GM12874 (cell line): ENCODE data around the gene EPG5.
A peak's percentile ranks its signal among the peaks of the same experiment; 100 is the strongest.

Source experiments
- TF ChIP-seq, protein P1 (sequence below): IDR thresholded peaks from 2 replicates; pipeline ENCODE4 v1.5.1; 2011; ENCODE audit warnings: low read depth, mild to moderate bottlenecking, control low read depth, low read length, moderate library complexity; ENCODE audit not compliant: insufficient read depth

The EPG5 gene

GRCh38 chr18:45841765-45842442 is 125.2 kb downstream of the EPG5 start:
- TF ChIP-seq, protein P1, sequence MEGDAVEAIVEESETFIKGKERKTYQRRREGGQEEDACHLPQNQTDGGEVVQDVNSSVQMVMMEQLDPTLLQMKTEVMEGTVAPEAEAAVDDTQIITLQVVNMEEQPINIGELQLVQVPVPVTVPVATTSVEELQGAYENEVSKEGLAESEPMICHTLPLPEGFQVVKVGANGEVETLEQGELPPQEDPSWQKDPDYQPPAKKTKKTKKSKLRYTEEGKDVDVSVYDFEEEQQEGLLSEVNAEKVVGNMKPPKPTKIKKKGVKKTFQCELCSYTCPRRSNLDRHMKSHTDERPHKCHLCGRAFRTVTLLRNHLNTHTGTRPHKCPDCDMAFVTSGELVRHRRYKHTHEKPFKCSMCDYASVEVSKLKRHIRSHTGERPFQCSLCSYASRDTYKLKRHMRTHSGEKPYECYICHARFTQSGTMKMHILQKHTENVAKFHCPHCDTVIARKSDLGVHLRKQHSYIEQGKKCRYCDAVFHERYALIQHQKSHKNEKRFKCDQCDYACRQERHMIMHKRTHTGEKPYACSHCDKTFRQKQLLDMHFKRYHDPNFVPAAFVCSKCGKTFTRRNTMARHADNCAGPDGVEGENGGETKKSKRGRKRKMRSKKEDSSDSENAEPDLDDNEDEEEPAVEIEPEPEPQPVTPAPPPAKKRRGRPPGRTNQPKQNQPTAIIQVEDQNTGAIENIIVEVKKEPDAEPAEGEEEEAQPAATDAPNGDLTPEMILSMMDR, result no peak

DNA sequence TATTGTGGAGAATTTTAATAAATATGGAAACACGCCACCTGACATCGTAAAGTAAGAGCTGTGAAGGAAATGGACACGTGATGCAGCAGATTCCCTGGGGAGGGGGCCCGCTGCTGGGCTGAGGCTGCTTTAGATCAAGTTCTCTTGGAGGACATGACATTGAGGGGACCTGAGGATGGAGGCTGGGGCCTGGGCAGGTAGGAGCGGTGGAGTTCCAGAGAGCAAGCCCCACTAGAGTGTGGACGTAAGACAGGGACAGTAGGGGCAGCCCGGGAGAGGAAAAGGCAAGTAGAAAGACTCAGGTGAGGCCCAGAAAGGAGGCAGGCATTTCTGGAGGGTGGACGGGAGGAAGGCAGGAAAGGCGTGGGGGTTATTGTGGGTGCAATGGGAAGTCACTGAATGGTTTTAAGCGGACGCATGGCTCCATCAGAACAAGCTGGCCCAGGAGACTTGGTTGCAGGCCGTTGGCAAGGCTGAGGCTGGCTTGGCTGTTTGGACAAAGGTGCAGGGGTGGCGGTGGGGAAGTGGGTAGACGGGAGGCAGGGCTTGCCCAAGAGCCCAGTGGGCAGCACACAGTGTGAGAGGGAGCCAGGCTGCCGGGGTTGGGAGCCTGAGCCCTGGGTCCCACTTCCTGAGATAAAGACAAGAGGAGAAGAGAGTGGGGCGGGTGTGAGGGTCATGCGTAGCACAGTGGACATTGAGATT is 125.9 kb downstream of the EPG5 start:
- TF ChIP-seq, protein P1, result no peak

DNA sequence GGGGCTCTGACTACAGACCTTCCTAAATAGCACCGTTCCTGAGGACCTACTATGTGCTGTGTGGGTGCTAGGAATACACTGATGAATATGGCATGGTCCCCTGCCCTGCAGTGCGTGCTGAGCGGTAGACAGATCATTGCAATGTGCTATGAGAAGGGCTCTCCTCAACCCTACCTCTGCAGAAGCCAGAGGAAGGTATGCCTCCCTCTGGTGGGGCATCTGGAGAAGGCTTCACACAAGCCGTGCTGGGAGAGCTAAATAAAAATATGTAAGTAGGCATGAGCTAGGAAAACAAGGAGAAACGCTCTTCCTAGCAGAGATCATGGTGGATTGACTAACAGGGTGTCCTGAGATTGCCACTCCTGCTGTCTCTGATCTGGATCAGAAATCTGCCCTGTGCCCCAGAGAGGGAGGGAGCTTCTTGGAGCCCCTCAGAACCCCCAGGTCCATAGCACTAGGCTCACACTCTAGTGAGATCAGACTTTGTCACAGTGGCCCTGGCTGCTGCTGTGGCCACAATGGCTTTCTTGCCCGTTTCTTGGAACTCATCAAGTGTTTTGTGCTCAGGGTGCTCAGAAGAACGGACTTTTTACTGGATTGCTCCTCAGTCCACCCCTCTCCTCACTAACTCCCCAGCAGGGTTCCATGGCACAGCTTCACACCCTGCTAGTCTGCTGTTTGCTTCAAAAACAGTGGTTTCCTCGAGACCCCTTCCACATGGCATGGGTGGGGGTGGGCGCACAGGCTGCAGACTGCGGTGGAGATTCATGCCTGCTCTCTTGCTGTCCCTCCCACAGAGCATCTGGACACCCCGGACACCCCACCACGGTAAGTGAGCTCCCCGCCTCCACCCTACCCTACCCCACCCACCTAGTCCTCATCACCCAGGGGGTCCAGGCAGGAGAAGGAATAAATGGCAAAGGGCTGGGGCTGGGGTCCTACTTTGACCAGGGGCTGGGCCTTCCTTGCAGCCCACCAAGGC is 127.4 kb downstream of the EPG5 start:
- TF ChIP-seq, protein P1, result peak; percentile 24; the same call in 1 of the 2 replicates

DNA sequence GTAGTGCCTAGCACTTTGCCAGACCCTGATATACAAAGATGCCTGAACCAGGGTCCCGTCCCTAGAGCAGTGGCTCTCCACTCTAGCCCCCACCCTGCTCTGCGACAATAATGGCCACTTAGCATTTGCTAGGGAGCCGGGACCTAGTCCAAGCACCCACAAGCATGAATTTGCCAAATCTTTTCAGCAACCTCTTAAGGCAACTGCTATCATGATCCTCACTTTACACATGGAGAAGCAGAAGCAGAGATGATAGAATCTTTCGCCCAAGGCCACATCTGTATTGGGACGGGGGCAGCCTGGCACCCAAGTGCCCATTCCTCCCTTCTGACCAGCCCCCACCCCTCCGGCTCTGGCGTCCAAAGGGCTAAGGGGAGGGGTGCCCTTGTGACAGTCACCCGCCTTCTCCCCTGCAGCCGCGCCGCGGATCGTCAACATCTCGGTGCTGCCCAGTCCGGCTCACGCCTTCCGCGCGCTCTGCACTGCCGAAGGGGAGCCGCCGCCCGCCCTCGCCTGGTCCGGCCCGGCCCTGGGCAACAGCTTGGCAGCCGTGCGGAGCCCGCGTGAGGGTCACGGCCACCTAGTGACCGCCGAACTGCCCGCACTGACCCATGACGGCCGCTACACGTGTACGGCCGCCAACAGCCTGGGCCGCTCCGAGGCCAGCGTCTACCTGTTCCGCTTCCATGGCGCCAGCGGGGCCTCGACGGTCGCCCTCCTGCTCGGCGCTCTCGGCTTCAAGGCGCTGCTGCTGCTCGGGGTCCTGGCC is 128.6 kb downstream of the EPG5 start:
- TF ChIP-seq, protein P1, result no peak

GRCh38 chr18:45837283-45838070 is 129.7 kb downstream of the EPG5 start:
- TF ChIP-seq, protein P1, result 0 out of 2 replicates have a peak, but pooled peaks have one; percentile 15

DNA sequence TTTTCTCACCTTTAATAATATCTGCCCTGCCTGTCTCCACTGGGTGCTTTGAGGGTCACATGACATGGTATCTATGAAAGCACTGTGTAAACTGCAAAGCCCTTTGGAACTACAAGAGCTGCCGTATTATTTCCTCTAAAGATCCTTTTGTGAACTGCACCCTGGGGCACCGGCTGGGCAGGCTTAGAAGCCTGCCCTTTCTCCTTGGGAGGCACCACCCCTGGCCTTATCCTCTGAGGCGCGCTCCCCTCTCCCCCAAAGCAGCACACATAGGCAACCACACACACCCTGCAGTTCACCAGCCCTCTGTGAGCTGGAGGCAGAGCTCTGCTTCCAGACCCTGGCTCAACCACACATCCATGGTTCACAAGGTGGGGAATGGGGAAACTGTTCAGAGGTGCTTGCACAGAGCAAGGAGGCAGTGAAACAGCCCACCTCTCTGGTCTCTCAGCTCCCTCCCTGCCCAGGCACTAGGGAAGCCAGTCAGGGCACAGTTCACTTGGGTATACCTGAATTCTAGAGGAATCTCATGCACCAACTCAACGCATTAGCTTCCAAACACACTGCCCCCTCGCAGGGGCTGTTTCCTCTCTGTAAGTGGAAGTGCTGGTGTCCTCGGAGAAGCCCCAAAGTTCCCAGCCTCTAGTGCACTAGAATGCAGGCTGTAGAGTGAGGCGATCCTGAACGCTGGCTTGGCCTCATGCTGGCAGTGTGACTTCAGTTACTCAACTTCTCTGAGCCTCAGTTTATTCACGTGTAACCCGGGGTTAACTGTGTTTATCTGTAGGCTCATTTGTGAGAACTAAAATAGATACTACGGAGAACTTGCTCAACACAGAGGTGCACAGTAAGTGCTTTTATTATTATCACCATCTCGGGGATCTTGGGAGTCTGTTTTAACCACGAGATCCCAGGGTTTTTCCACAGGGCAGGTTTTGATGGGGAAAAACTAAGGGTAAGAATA is 130.6 kb downstream of the EPG5 start:
- TF ChIP-seq, protein P1, result no peak
